HEK293T (cell line): ENCODE data around the gene MSH3.

Source experiments
- CTCF ChIA-PET: fragments of 350-600 bp; formaldehyde crosslinking; extraction: SDS; loops from one replicate; lab custom pipeline; 2021; ENCODE audit warnings: antibody characterized with exemption, inconsistent platforms; lab: Yijun Ruan, JAX
- POLR2A ChIA-PET: fragments of 350-600 bp; formaldehyde crosslinking; extraction: SDS; loops from one replicate; lab custom pipeline; 2020; ENCODE audit warnings: antibody characterized with exemption, inconsistent platforms; lab: Yijun Ruan, JAX
- DNase-seq: peaks from one replicate; pipeline ENCODE4 v3.0.0; 2012; ENCODE audit warnings: mixed read lengths; ENCODE audit errors: extremely low spot score
- ARNT ChIP-seq: fragments of 450-650 bp; IDR thresholded peaks from 2 replicates; pipeline ENCODE4 v1.6.1; 2017; ENCODE audit warnings: mild to moderate bottlenecking
- BHLHE40 ChIP-seq: fragments of 450-650 bp; IDR thresholded peaks from 2 replicates; pipeline ENCODE4 v1.6.1; 2016; ENCODE audit warnings: mild to moderate bottlenecking, moderate library complexity, borderline replicate concordance
- CTBP1 ChIP-seq: fragments of 450-650 bp; IDR thresholded peaks from 2 replicates; pipeline ENCODE4 v1.6.1; 2016; ENCODE audit warnings: borderline replicate concordance
- ELF4 ChIP-seq: fragments of 450-650 bp; IDR thresholded peaks from 2 replicates; pipeline ENCODE4 v1.6.1; 2017; ENCODE audit warnings: antibody characterized with exemption
- FOXA1 ChIP-seq: fragments of 450-650 bp; IDR thresholded peaks from 2 replicates; pipeline ENCODE4 v1.6.1; 2016; ENCODE audit warnings: mild to moderate bottlenecking
- FOXK2 ChIP-seq: fragments of 450-650 bp; IDR thresholded peaks from 2 replicates; pipeline ENCODE4 v1.6.1; 2016; ENCODE audit warnings: mild to moderate bottlenecking
- FOXM1 ChIP-seq: fragments of 450-650 bp; IDR thresholded peaks from 2 replicates; pipeline ENCODE4 v1.6.1; 2017; ENCODE audit warnings: mild to moderate bottlenecking, borderline replicate concordance
- HDGF ChIP-seq: fragments of 450-650 bp; IDR thresholded peaks from 2 replicates; pipeline ENCODE4 v1.6.1; 2017; ENCODE audit warnings: antibody characterized with exemption, borderline replicate concordance
- L3MBTL2 ChIP-seq: fragments of 450-650 bp; conservative IDR thresholded peaks from 2 replicates; pipeline ENCODE4 v1.6.1; 2016; ENCODE audit warnings: mild to moderate bottlenecking
- LEF1 ChIP-seq: fragments of 450-650 bp; IDR thresholded peaks from 2 replicates; pipeline ENCODE4 v1.6.1; 2017; ENCODE audit warnings: mild to moderate bottlenecking, borderline replicate concordance
- NFRKB ChIP-seq: fragments of 450-650 bp; IDR thresholded peaks from 2 replicates; pipeline ENCODE4 v1.6.1; 2016; ENCODE audit warnings: mild to moderate bottlenecking, moderate library complexity
- SP1 ChIP-seq: fragments of 450-650 bp; IDR thresholded peaks from 2 replicates; pipeline ENCODE4 v1.6.1; 2017
- SUZ12 ChIP-seq: fragments of 450-650 bp; IDR thresholded peaks from 2 replicates; pipeline ENCODE4 v1.6.1; 2016; ENCODE audit warnings: mild to moderate bottlenecking
- TARDBP ChIP-seq: fragments of 450-650 bp; IDR thresholded peaks from 2 replicates; pipeline ENCODE4 v1.6.1; 2016
- ZNF384 ChIP-seq: fragments of 450-650 bp; IDR thresholded peaks from 2 replicates; pipeline ENCODE4 v1.6.1; 2016
- TF ChIP-seq, protein P1 (sequence below): fragments of 450-650 bp; IDR thresholded peaks from 2 replicates; pipeline ENCODE4 v1.6.1; 2016

Gene MSH3

DNA sequence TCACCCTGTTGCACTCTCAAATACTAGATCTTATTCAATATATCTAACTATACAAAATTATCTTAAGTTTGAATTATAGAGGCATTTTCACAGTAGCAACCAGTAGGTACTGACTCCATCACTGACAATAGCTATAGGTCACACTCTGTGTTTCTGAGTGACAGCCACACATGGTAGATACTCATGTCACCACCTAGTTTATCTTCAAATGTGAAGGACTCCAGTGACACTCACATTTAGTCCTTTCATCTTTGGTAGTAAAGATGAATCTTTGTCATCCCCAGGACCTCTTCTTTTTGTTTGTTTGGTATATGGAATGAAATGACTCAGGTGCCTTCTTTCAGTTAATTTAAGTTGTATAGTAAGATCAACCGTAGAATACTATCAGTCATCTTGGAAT is 102.8 kb downstream of the MSH3 start:
- ChIA-PET POLR2A (no interaction called here), CTCF (interaction anchor here (0.6 kb wide), 1 partner anchor 665 kb away, joined by 3 read pairs; no protein-coding TSS in a partner anchor)
- DNase-seq, result no peak
- no peak for TF ChIP-seq LEF1

DNA sequence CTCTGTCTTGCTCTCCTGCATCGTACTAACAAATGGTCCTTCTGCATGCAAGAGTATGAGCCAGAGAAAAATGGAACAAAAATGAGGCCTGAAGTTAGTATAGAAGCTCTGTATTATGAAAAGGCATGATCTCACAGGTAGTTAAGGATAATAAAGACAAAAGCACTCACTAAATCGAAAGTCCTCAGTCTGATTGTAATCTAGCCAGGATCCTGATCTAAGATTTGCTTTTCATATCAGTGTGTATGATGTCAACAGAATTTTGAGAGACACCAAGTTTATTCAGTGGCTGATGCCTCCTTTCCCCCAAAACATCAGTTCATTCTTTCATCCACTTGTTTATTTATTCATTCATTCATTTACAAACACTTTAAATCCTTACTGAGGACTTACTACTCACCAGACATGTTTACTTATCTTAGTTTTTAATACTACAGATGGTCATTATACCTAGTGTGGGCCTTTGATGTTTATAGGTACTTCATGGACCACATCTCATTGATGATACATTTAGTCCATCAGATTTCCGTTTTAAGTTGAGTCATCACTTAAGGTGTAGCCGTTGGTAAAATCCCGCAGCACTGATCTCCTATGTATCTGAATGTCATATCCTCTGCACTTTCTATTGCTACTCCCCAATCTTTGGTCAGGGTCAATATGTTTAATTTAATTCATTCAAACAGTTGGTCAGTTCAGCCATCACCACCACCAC is 105.6 kb downstream of the MSH3 start:
- DNase-seq, result no peak
- TF ChIP-seq ZNF384, result no peak
- TF ChIP-seq, protein P1, sequence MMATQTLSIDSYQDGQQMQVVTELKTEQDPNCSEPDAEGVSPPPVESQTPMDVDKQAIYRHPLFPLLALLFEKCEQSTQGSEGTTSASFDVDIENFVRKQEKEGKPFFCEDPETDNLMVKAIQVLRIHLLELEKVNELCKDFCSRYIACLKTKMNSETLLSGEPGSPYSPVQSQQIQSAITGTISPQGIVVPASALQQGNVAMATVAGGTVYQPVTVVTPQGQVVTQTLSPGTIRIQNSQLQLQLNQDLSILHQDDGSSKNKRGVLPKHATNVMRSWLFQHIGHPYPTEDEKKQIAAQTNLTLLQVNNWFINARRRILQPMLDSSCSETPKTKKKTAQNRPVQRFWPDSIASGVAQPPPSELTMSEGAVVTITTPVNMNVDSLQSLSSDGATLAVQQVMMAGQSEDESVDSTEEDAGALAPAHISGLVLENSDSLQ, result no peak
- TF ChIP-seq FOXM1, result no peak
- CTCF ChIA-PET, result interaction anchor here (0.7 kb wide), 1 partner anchor 435 kb away, joined by 3 read pairs; no protein-coding TSS in a partner anchor
- POLR2A ChIA-PET, result no interaction called here

DNA sequence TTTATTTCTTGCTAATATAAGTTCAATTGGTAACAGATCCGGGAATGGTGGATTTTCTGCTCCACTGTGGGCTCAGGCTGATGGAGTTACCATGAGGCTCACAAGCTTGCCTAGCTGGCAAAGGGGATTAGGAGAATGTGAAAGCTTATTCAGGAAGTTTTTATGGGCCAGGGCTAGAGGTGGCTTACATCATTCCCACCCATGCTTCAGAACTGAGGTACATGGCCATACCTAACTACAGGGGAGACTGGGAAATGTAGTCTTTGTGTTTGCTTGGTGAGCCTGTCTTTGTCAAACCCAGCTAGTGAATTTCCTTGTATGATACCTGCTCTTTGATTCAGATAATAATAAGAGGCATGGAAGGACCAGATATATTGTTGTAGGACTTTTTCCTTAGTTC is 106.2 kb downstream of the MSH3 start:
- POLR2A ChIA-PET, result no interaction called here
- TF ChIP-seq BHLHE40, result no peak
- no peak for TF ChIP-seq TARDBP
- TF ChIP-seq SP1, result no peak
- TF ChIP-seq, protein P1, result no peak
- no peak for TF ChIP-seq LEF1
- TF ChIP-seq FOXA1, result no peak
- no peak for TF ChIP-seq ELF4

DNA sequence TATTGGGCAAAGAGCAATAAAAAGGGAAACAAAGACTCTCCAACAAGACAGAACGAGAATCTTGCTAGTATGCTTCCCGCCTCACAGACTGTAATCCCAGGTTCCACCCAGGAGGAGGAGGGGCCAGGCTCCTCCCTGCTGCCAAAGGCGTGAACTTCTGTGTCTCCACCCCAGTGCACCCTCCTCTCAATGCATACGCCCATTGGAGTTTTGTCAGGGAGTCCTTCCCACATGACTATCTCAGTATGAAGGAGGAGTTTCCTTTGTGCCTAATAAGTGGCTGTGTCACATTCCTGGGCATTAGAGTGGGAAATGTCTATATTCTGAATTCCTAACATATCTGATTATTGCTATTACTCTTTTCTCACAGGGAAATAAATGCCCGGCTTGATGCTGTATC is 106.7 kb downstream of the MSH3 start:
- DNase-seq, result no peak
- TF ChIP-seq NFRKB (no peak), HDGF (no peak), L3MBTL2 (no peak), TARDBP (no peak), FOXM1 (no peak), ZNF384 (no peak), CTBP1 (no peak), ARNT (no peak), SUZ12 (no peak), FOXK2 (no peak), LEF1 (no peak), ELF4 (no peak), BHLHE40 (no peak)
- TF ChIP-seq, protein P1, result no peak
- ChIA-PET CTCF (no interaction called here), POLR2A (no interaction called here)

More for the DNA sequence above, 106.2 kb downstream of the MSH3 start:
- DNase-seq, result no peak
- CTCF ChIA-PET, result interaction anchor here (0.7 kb wide), 1 partner anchor 435 kb away, joined by 3 read pairs; no protein-coding TSS in a partner anchor

DNA sequence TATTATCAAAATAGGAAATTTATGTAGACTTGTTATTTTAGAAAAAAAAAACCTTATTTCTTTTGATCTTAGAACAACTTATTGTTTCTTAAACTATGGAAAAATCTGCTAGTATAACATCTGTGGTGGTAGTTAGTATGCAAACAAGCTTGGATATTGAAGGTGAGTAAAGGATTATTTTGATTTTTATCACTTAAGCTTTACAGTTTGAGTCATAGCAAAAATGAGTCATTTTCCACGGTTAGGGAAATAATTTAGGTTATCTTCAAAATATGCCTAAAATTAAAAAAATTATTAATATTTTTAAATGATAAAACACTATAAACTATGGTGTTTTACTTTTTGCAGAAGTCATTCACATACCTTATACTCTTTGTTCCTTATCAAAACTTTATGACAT is 107.5 kb downstream of the MSH3 start:
- TF ChIP-seq ZNF384, result no peak
- TF ChIP-seq HDGF, result no peak
- no peak for TF ChIP-seq FOXM1
- TF ChIP-seq BHLHE40, result no peak
- no peak for TF ChIP-seq SP1
- TF ChIP-seq L3MBTL2, result no peak
- TF ChIP-seq ELF4, result no peak
- no peak for TF ChIP-seq TARDBP
- TF ChIP-seq, protein P1, result no peak
- no peak for TF ChIP-seq NFRKB
- TF ChIP-seq LEF1, result no peak
- no peak for TF ChIP-seq ARNT
- TF ChIP-seq CTBP1, result no peak
- no peak for TF ChIP-seq FOXK2
- TF ChIP-seq SUZ12, result no peak
- TF ChIP-seq FOXA1, result no peak
- DNase-seq, result no peak
- ChIA-PET CTCF (no interaction called here), POLR2A (no interaction called here)

DNA sequence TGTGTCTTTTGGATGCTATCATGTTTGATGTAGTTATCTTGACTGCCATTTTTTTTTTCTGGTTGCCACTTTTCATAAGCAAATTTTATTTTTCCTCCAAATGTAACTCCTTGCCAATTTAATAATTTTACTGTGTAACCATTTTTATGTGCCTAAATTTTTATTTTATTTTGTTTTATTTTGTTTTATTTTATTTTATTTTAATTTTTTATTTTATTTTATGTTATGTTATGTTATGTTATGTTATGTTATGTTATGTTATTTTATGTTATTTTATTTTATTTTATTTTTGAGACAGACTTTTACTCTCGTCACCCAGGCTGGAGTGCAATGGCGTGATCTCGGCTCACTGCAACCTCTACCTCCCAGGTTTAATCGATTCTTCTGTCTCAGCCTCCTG is 108.1 kb downstream of the MSH3 start:
- ChIA-PET POLR2A (no interaction called here), CTCF (no interaction called here)
- DNase-seq, result no peak
- TF ChIP-seq ELF4 (no peak), CTBP1 (no peak), FOXM1 (no peak), FOXK2 (no peak), FOXA1 (no peak), ZNF384 (no peak), LEF1 (no peak), ARNT (no peak), TARDBP (no peak), SP1 (no peak), SUZ12 (no peak), BHLHE40 (no peak), HDGF (no peak), L3MBTL2 (no peak), NFRKB (no peak)
- TF ChIP-seq, protein P1, result no peak
